ENCODE data around the gene THAP8. TPM values are rescaled to one million over a fixed set of nuclear protein-coding genes. Genes with fewer than 3 reads are reported as not detected.

The THAP8 gene
- 4.0 and 4.6 TPM in 2 replicates for total RNA-seq

GRCh38 chr19:36054119-36054732 lies at the start of gene THAP8:
THAP8 (minus strand) TSS chr19:36054285; CDS start chr19:36054217, 68 bp downstream.

GRCh38 chr19:36054733-36055686 lies 925 bp upstream of the THAP8 start, which contains the start of gene WDR62:
WDR62 (plus strand) TSS chr19:36054897; CDS start chr19:36054972, 75 bp downstream.

GRCh38 chr19:36032251-36033104 lies 21.6 kb downstream of the THAP8 start, which contains the start of gene CLIP3:
CLIP3 (minus strand) TSS chr19:36032873; CDS start chr19:36032357, 516 bp downstream.

GRCh38 chr19:36014012-36014924 lies 39.8 kb downstream of the THAP8 start, which contains the start of gene ALKBH6:
ALKBH6 (minus strand) TSS chr19:36014213; CDS start chr19:36013397, 816 bp downstream.

GRCh38 chr19:36008336-36008978 lies 45.6 kb downstream of the THAP8 start, which contains the start of gene SYNE4:
SYNE4 (minus strand) TSS chr19:36008813; CDS start chr19:36008681, 132 bp downstream.

GRCh38 chr19:35995048-35995993 lies 58.8 kb downstream of the THAP8 start, which contains the start of gene SDHAF1:
SDHAF1 (plus strand) TSS chr19:35995188; CDS start chr19:35995275, 87 bp downstream.

Other genes with a start within 250 kb of the THAP8 start
- gene PRODH2, start 241.4 kb downstream of the THAP8 start, total RNA-seq = not detected in 2 replicates
- gene NPHS1, start 201.8 kb downstream of the THAP8 start, total RNA-seq = not detected in 2 replicates
- under 0.01 TPM in 2 replicates for gene KIRREL2, start 197.4 kb downstream of the THAP8 start, total RNA-seq
- 4.1 and 6.5 TPM in 2 replicates for gene APLP1, start 185.7 kb downstream of the THAP8 start, total RNA-seq
- 6.3 TPM in 2 replicates for gene NFKBID, start 153.7 kb downstream of the THAP8 start, total RNA-seq
- 0.91 and 1.4 TPM in 2 replicates for gene HCST, start 151.8 kb downstream of the THAP8 start, total RNA-seq
- not detected in 2 replicates for gene TYROBP, start 146.0 kb downstream of the THAP8 start, total RNA-seq
- 3.2 and 5.9 TPM in 2 replicates for gene LRFN3, start 117.9 kb downstream of the THAP8 start, total RNA-seq
- gene SDHAF1, start 59.1 kb downstream of the THAP8 start, total RNA-seq = 16.9 and 17.0 TPM in 2 replicates
- 0.13 TPM in 1 of 2 replicates, not detected in the other for gene SYNE4, start 45.5 kb downstream of the THAP8 start, total RNA-seq
- 10.8 and 11.4 TPM in 2 replicates for gene ALKBH6, start 40.1 kb downstream of the THAP8 start, total RNA-seq
- 8.2 and 11.5 TPM in 2 replicates for gene CLIP3, start 21.4 kb downstream of the THAP8 start, total RNA-seq
- gene WDR62, start 612 bp upstream of the THAP8 start, total RNA-seq = 3.5 and 5.0 TPM in 2 replicates
- not detected in 2 replicates for gene OVOL3, start 56.9 kb upstream of the THAP8 start, total RNA-seq
- 14.8 and 24.6 TPM in 2 replicates for gene POLR2I, start 60.6 kb upstream of the THAP8 start, total RNA-seq
- 95.0 and 105 TPM in 2 replicates for gene TBCB, start 61.2 kb upstream of the THAP8 start, total RNA-seq
- gene CAPNS1, start 85.8 kb upstream of the THAP8 start, total RNA-seq = 293 and 453 TPM in 2 replicates
- 13.7 and 21.0 TPM in 2 replicates for gene COX7A1, start 98.2 kb upstream of the THAP8 start, total RNA-seq
- gene ZNF565, start 160.4 kb upstream of the THAP8 start, total RNA-seq = 7.1 and 7.4 TPM in 2 replicates
- gene ZNF146, start 160.8 kb upstream of the THAP8 start, total RNA-seq = 71.6 and 109 TPM in 2 replicates

All from articular chondrocyte of knee joint (primary cell).